22Rv1 (cell line): Measurements from ENCODE around the gene DELE1.

Experiments
- ZFX ChIP-seq: fragments of 450-650 bp; IDR thresholded peaks from 2 replicates; pipeline ENCODE4 v1.6.1; 2017; ENCODE audit warnings: antibody characterized with exemption, borderline replicate concordance
- TF ChIP-seq, protein P1 (sequence below): fragments of 450-650 bp; IDR thresholded peaks from 2 replicates; pipeline ENCODE4 v1.5.1; 2017; ENCODE audit warnings: mild to moderate bottlenecking

GRCh38 chr5:141963701-141964100, 40.0 kb downstream of the DELE1 start:
- TF ChIP-seq, protein P1, sequence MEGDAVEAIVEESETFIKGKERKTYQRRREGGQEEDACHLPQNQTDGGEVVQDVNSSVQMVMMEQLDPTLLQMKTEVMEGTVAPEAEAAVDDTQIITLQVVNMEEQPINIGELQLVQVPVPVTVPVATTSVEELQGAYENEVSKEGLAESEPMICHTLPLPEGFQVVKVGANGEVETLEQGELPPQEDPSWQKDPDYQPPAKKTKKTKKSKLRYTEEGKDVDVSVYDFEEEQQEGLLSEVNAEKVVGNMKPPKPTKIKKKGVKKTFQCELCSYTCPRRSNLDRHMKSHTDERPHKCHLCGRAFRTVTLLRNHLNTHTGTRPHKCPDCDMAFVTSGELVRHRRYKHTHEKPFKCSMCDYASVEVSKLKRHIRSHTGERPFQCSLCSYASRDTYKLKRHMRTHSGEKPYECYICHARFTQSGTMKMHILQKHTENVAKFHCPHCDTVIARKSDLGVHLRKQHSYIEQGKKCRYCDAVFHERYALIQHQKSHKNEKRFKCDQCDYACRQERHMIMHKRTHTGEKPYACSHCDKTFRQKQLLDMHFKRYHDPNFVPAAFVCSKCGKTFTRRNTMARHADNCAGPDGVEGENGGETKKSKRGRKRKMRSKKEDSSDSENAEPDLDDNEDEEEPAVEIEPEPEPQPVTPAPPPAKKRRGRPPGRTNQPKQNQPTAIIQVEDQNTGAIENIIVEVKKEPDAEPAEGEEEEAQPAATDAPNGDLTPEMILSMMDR, result no peak
- TF ChIP-seq ZFX, result no peak
